ENCODE results near the gene PTPRN2.

GRCh38 chr7:157597562-157597961, 990.1 kb downstream of the PTPRN2 start:
- no peak for TF ChIP-seq CTCF (IDR thresholded peaks at IDR 0.05 in 2 of 3, conservative IDR thresholded peaks at IDR 0.05 in 1 of 3; ENCODE audit: borderline replicate concordance in 1 of 3, insufficient read depth in 1 of 3, low read depth in 2 of 3, low read length in 2 of 3)
- TF ChIP-seq POLR2A (IDR thresholded peaks at IDR 0.05; ENCODE audit: borderline replicate concordance, extremely low read depth, insufficient read depth, insufficient read length) = no peak
- TF ChIP-seq EZH2 (IDR thresholded peaks at IDR 0.05) = no peak
- no peak for TF ChIP-seq EZH2phosphoT487 (IDR thresholded peaks at IDR 0.05; ENCODE audit: borderline replicate concordance)
